GM23338 (cell line): ENCODE results near the gene FOXI1. TPM values are rescaled to one million over a fixed set of nuclear protein-coding genes. Genes with fewer than 3 reads are reported as not detected.

Experiments used
- ATAC-seq: fragments of 200-7000 bp; cut with Tn5 transposase; 3 replicates; pipeline ENCODE4 v1.9.1; 2020
- DNase-seq: peaks from one replicate; pipeline ENCODE4 v3.0.0-alpha.2; 2015; ENCODE audit warnings: low spot score
- H2AFZ ChIP-seq: fragments of 200-600 bp; sonication (generic); 2 replicates; pipeline ENCODE4 v1.8.0; 2016; ENCODE audit warnings: antibody characterized with exemption, mild to moderate bottlenecking, moderate library complexity
- H3F3A ChIP-seq: fragments of 200-600 bp; sonication (generic); replicated peaks from 2 replicates; pipeline ENCODE4 v1.8.0; 2017; ENCODE audit warnings: antibody characterized with exemption, mixed run types, low read depth
- H3K27ac ChIP-seq: fragments of 200-600 bp; sonication (generic); 2 replicates; pipeline ENCODE4 v1.6.1; 2016; ENCODE audit warnings: low read depth
- H3K27me3 ChIP-seq: fragments of 200-600 bp; sonication (generic); 2 replicates; pipeline ENCODE4 v1.8.0; 2016; ENCODE audit warnings: mild to moderate bottlenecking, mixed run types, moderate library complexity; ENCODE audit not compliant: insufficient read depth
- H3K36me3 ChIP-seq: fragments of 200-600 bp; sonication (generic); 2 replicates; pipeline ENCODE4 v1.8.0; 2016; ENCODE audit warnings: mild to moderate bottlenecking; ENCODE audit not compliant: insufficient read depth
- H3K4me1 ChIP-seq: fragments of 200-600 bp; sonication (generic); 2 replicates; pipeline ENCODE4 v1.8.0; 2016; ENCODE audit warnings: mild to moderate bottlenecking, moderate library complexity; ENCODE audit not compliant: insufficient read depth
- H3K4me2 ChIP-seq: fragments of 200-600 bp; sonication (generic); 2 replicates; pipeline ENCODE4 v1.7.1; 2017; ENCODE audit warnings: mixed run types
- H3K4me3 ChIP-seq: fragments of 200-600 bp; sonication (generic); 2 replicates; pipeline ENCODE4 v1.6.1; 2016; ENCODE audit warnings: mixed run types
- H3K79me2 ChIP-seq: fragments of 200-600 bp; sonication (generic); replicated peaks from 2 replicates; pipeline ENCODE4 v1.8.0; 2017; ENCODE audit warnings: mild to moderate bottlenecking; ENCODE audit not compliant: insufficient read depth
- H3K9me2 ChIP-seq: fragments of 200-600 bp; sonication (generic); 2 replicates; pipeline ENCODE4 v1.8.0; 2017; ENCODE audit not compliant: insufficient read depth
- H4K20me1 ChIP-seq: fragments of 200-600 bp; sonication (generic); replicated peaks from 2 replicates; pipeline ENCODE4 v1.8.0; 2017; ENCODE audit warnings: mild to moderate bottlenecking; ENCODE audit not compliant: insufficient read depth
- H3K27ac Mint-ChIP-seq: 2 replicates; pipeline ENCODE4 v1.8.0; 2020; ENCODE audit warnings: inconsistent platforms, mild to moderate bottlenecking, moderate library complexity, mixed read lengths
- H3K27me3 Mint-ChIP-seq: 3 replicates; pipeline ENCODE4 v1.8.0; 2022; ENCODE audit warnings: low read depth, mild to moderate bottlenecking, moderate library complexity, mixed read lengths, inconsistent platforms; ENCODE audit not compliant: insufficient read depth, poor library complexity
- H3K36me3 Mint-ChIP-seq: 3 replicates; pipeline ENCODE4 v1.8.0; 2021; ENCODE audit warnings: low read depth, mild to moderate bottlenecking, inconsistent platforms, moderate library complexity, mixed read lengths
- H3K4me1 Mint-ChIP-seq: 3 replicates; pipeline ENCODE4 v1.8.0; 2020; ENCODE audit warnings: mild to moderate bottlenecking, inconsistent platforms, mixed read lengths
- H3K4me3 Mint-ChIP-seq: 3 replicates; pipeline ENCODE4 v1.8.0; 2021; ENCODE audit warnings: moderate library complexity, mild to moderate bottlenecking, inconsistent platforms, mixed read lengths
- H3K9me3 Mint-ChIP-seq: 3 replicates; pipeline ENCODE4 v1.8.0; 2020; ENCODE audit warnings: moderate library complexity, mild to moderate bottlenecking, inconsistent platforms, mixed read lengths
- CREB1 ChIP-seq: fragments of 250-450 bp; sonication (Bioruptor Pico); IDR thresholded peaks from 2 replicates; pipeline ENCODE4 v1.5.0; 2020; ENCODE audit warnings: low read depth, mild to moderate bottlenecking, moderate library complexity
- CTCF ChIP-seq, 2 experiments: fragments of 200-600 bp in 1 of 2; sonication (generic) in 1 of 2; conservative IDR thresholded peaks; 2 replicates each; pipeline versions ENCODE4 v1.5.1 to v1.6.1; 2016 to 2017; ENCODE audit warnings: antibody characterized with exemption in 2 of 2, low read depth in 2 of 2, mild to moderate bottlenecking in 2 of 2, moderate library complexity in 1 of 2
- EZH2 ChIP-seq: fragments of 200-600 bp; sonication (generic); IDR thresholded peaks from one replicate; pipeline ENCODE4 v1.8.0; 2017; ENCODE audit warnings: antibody characterized with exemption, mild to moderate bottlenecking, low read depth; ENCODE audit not compliant: unreplicated experiment
- EZH2phosphoT487 ChIP-seq: fragments of 200-600 bp; sonication (generic); IDR thresholded peaks from one replicate; pipeline ENCODE4 v1.8.1; 2018; ENCODE audit warnings: antibody characterized with exemption; ENCODE audit not compliant: unreplicated experiment
- JUNB ChIP-seq: IDR thresholded peaks from one replicate; pipeline ENCODE4 v1.6.1; 2016; ENCODE audit warnings: antibody characterized with exemption; ENCODE audit not compliant: unreplicated experiment
- NANOG ChIP-seq: IDR thresholded peaks from 2 replicates; pipeline ENCODE4 v1.6.1; 2016; ENCODE audit warnings: antibody characterized with exemption, borderline replicate concordance
- REST ChIP-seq: IDR thresholded peaks from one replicate; pipeline ENCODE4 v1.6.1; 2018; ENCODE audit warnings: antibody characterized with exemption; ENCODE audit not compliant: unreplicated experiment
- ZNF114 ChIP-seq: fragments of 250-450 bp; sonication (Bioruptor Pico); IDR thresholded peaks from 2 replicates; pipeline ENCODE4 v1.5.0; 2020; ENCODE audit warnings: mild to moderate bottlenecking, moderate library complexity
- ZNF331 ChIP-seq: fragments of 250-450 bp; sonication (Bioruptor Pico); IDR thresholded peaks from 2 replicates; pipeline ENCODE4 v1.5.0; 2020; ENCODE audit warnings: low read depth, mild to moderate bottlenecking, moderate library complexity
- polyA plus RNA-seq: library from polyadenylated mRNA; unstranded; fragments of >200 nt; fragmentation: Nextera tagmentation; extraction: Ambion mirVana; gene quantifications from 2 replicates; pipeline ENCODE4 v1.2.1, GENCODE V29; 2016
- total RNA-seq: library from RNA; depleted of rRNA; stranded (reverse); fragments of >200 nt; shearing (Covaris generic); gene quantifications from 2 replicates; pipeline ENCODE4 v1.2.3, GENCODE V29; 2014

FOXI1 gene
- total and polyA plus RNA-seq, 2 experiments from 2014 or later, result not detected

GRCh38 chr5:170131235-170131634, 25.5 kb downstream of the FOXI1 start (continued):
- TF ChIP-seq REST (no peak), ZNF331 (no peak), CTCF (conservative IDR thresholded peaks at IDR 0.05; ENCODE audit: low read depth in 2 of 2) (no peak), ZNF114 (CRISPR knock-in tag) (no peak)

GRCh38 chr5:170132269-170132975, 26.7 kb downstream of the FOXI1 start:
- Histone ChIP-seq H3K27ac (no peak overlapping the region), H3K27me3 (no peaks in the 10 kb centered on the region), H3K4me2 (no peak overlapping the region), H4K20me1 (no peaks in the 10 kb centered on the region), H3K79me2 (no peaks in the 10 kb centered on the region), H3K9me2 (peaks cover 8% of the 10 kb centered on the region; the same call in 1 of the 2 replicates), H2AFZ (no peak overlapping the region), H3F3A (no peaks in the 10 kb centered on the region), H3K36me3 (no peaks in the 10 kb centered on the region), H3K4me3 (no peak overlapping the region), H3K4me1 (no peaks in the 10 kb centered on the region)
- no peak for DNase-seq
- ATAC-seq, result no peak
- no peaks in the 10 kb centered on the region for H3K36me3 Mint-ChIP-seq
- H3K4me3 Mint-ChIP-seq, result no peak overlapping the region
- H3K9me3 Mint-ChIP-seq, result peaks cover under 1% of the 10 kb centered on the region; the same call in 1 of the 3 replicates
- H3K27ac Mint-ChIP-seq, result no peak overlapping the region
- no peaks in the 10 kb centered on the region for H3K4me1 Mint-ChIP-seq
- no peaks in the 10 kb centered on the region for H3K27me3 Mint-ChIP-seq
- TF ChIP-seq EZH2phosphoT487, result no peak
- TF ChIP-seq ZNF114 (CRISPR knock-in tag), result no peak
- TF ChIP-seq EZH2, result no peak
- no peak for TF ChIP-seq JUNB
- no peak for TF ChIP-seq ZNF331
- no peak for TF ChIP-seq REST
- TF ChIP-seq NANOG, result no peak
- no peak for TF ChIP-seq CREB1 (CRISPR knock-in tag)
